Heart right ventricle (tissue), 16 donors: ENCODE data around the gene ATP6AP1. TPM values are rescaled to one million over a fixed set of nuclear protein-coding genes. Genes with fewer than 3 reads are reported as not detected.

Experiments used
- ATAC-seq, 8 donors: fragments of 200-7000 bp; cut with Tn5 transposase; one replicate each; pipeline ENCODE4 v1.9.1; 2020; ENCODE audit warnings: mild to moderate bottlenecking in 8 of 8, moderate library complexity in 8 of 8, moderate number of reproducible peaks in 1 of 8
- DNase-seq, 2 donors: peaks; one replicate each; pipeline ENCODE4 v3.0.0-alpha.2; 2020
- H3K27ac ChIP-seq, 10 donors: fragments of 200-600 bp; sonication (generic) in 2 of 10; one replicate each; pipeline versions ENCODE4 v1.5.0 to v1.8.0; 2020 to 2022; ENCODE audit warnings: mild to moderate bottlenecking in 3 of 10
- H3K27me3 ChIP-seq, 7 donors: fragments of 200-600 bp; one replicate each; pipeline ENCODE4 v1.8.0; 2021 to 2022; ENCODE audit warnings: mild to moderate bottlenecking in 2 of 7
- H3K36me3 ChIP-seq, 9 donors: fragments of 200-600 bp; sonication (generic) in 1 of 9; one replicate each; pipeline versions ENCODE4 v1.5.0 to v1.8.0; 2020 to 2022; ENCODE audit warnings: mild to moderate bottlenecking in 2 of 9
- H3K4me1 ChIP-seq, 9 donors: fragments of 200-600 bp; sonication (generic) in 1 of 9; one replicate each; pipeline versions ENCODE4 v1.5.0 to v1.8.0; 2020 to 2022; ENCODE audit warnings: mild to moderate bottlenecking in 4 of 9
- H3K4me3 ChIP-seq, 10 donors: fragments of 200-600 bp; sonication (generic) in 2 of 10; one replicate each; pipeline versions ENCODE4 v1.5.0 to v1.8.0; 2020 to 2022; ENCODE audit warnings: mild to moderate bottlenecking in 7 of 10, moderate library complexity in 2 of 10
- H3K9me3 ChIP-seq, 11 donors: fragments of 200-600 bp in 10 of 11; sonication (generic) in 2 of 11; one replicate each; pipeline versions ENCODE4 v1.5.0 to v1.8.0; 2013 to 2022; ENCODE audit warnings: mild to moderate bottlenecking in 2 of 11, control low read depth in 1 of 11, moderate library complexity in 1 of 11
- WGBS, 2 donors: extraction: QIAGEN DNeasy Blood & Tissue Kit; methylation state at CpG; one replicate each; pipeline ENCODE4 v1.1.7; 2013; ENCODE audit warnings: inconsistent platforms in 1 of 2; 5-methylcytosine and 5-hydroxymethylcytosine counted together
- intact Hi-C, 10 donors: fragments of 100-400 bp; cut with DNase I; formaldehyde crosslinking; loops; one replicate each; pipeline versions ENCODE4 v1.11.1 to v1.14.2; 2022
- polyA plus RNA-seq, 2 donors: library from polyadenylated mRNA; stranded (reverse); fragments of 200-250 nt; gene quantifications; one replicate each; pipeline ENCODE4 v1.2.3, GENCODE V29; 2013
- total RNA-seq, 10 donors: library from RNA; stranded (reverse); fragmentation: NEBNext Ultra II Directional in 3 of 10; extraction: Animal tissue kit (Norgen Biotek cat#: 25700) in 3 of 10; gene quantifications; one replicate each; pipeline versions ENCODE4 v1.2.1 to v1.2.4, GENCODE V29; 2021 to 2023
- TF ChIP-seq, protein P1 (sequence below), 9 donors: fragments of 200-600 bp; sonication (generic) in 2 of 9; IDR thresholded peaks; one replicate each; pipeline versions ENCODE4 v1.5.0 to v1.8.0; 2021 to 2022; ENCODE audit warnings: antibody characterized with exemption in 9 of 9, mild to moderate bottlenecking in 5 of 9, moderate library complexity in 1 of 9
- donor health status: Arrhythmogenic right ventricular cardiomyopathy.
- donor health status: ischemic (EF 13 %, LVEDD 7.1; RV severe dilation, severe dysfunction).
- donor health status: healthy with polysubstance abuse.
- donor health status: DM: no; HTN: yes; CAD: no.
- donor health status: DM: no; HTN: no; CAD: no.
- donor health status: ischemic (EF 25% LVEDD 6.9; RV normal size, moderate dysfunction).
- donor health status: ischemic (EF 25% LVEDD 5.7; RV mildly dilated, moderate dysfunction).
- donor health status: healthy.
- donor health status: DM: yes; HTN: yes; CAD: no.
- donor health status: Ischemic cardiomyopathy.
- donor health status: ischemic (EF 35%, LVEDD 5.7; RV mildly dilated, moderate dysfunction).
- donor health status: nonischemic (EF 11% LVEDD 7.7; RV severe dilation, severe dysfunction).
- donor health status: DM: yes; HTN: yes; CAD: no.
- donor health status: PGD.
- donor health status: ischemic (EF 29% LVEDD 5.4; RV normal size, mild dysfunction).
- donor health status: nonischemic (EF 23%, LVEDD 6.1; RV moderate dilation, normal function).

The ATP6AP1 gene
- total and polyA plus RNA-seq, 12 donors, result 26.0 to 113 (median 90.6) TPM

DNA sequence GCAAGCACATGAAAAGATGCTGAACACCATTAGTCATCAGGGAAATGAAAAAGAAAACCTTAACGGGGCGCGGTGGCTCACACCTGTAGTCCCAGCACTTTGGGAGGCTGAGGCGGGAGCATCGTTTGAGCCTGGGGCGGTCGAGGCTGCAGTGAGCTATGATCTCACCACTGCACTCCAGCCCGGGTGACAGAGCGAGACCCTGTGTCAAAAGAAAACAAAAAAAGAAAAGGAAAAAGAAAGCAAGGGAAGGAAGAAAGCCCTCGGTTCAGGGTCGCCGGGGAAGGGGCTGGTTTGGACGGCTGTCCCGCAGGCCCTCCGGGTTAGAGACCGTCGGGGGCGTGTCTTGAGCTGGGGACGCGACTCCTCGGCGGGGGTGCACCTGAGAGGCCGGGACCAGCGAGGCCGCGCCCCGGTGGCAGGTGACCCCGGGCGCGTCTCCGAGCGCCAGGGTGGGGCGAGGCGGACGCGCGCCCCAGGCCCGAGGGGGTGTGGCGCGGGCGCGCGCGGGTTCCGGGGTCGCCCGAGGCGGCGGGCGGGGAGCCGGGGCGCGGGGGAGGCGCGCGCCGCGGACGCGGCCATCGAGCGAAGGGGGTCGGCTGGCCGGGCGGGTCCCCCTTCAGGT, 29.1 kb downstream of the ATP6AP1 start:
- H3K27me3 ChIP-seq, result peaks cover 0 to 12% (median 0%) of the 10 kb centered on the region in 7 donors
- TF ChIP-seq, protein P1, sequence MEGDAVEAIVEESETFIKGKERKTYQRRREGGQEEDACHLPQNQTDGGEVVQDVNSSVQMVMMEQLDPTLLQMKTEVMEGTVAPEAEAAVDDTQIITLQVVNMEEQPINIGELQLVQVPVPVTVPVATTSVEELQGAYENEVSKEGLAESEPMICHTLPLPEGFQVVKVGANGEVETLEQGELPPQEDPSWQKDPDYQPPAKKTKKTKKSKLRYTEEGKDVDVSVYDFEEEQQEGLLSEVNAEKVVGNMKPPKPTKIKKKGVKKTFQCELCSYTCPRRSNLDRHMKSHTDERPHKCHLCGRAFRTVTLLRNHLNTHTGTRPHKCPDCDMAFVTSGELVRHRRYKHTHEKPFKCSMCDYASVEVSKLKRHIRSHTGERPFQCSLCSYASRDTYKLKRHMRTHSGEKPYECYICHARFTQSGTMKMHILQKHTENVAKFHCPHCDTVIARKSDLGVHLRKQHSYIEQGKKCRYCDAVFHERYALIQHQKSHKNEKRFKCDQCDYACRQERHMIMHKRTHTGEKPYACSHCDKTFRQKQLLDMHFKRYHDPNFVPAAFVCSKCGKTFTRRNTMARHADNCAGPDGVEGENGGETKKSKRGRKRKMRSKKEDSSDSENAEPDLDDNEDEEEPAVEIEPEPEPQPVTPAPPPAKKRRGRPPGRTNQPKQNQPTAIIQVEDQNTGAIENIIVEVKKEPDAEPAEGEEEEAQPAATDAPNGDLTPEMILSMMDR (IDR thresholded peaks at IDR 0.05), result no peak
- intact Hi-C loops, result loop anchor here in 1 of 10 donors (10.0 kb wide), 1 partner anchor 57 kb away; the partner anchor contains the start of gene FAM3A
- H3K27ac ChIP-seq, result peak overlapping the region in 9 of 10 donors; percentile 25 to 84 (median 64)
- 7 to 10% methylated on average over 22 to 37 of the region's 65 CpGs for whole genome bisulfite sequencing, 2 donors
- H3K4me1 ChIP-seq, result peaks cover 0 to 9% (median 5%) of the 10 kb centered on the region in 9 donors
- DNase-seq, result peak; percentile 9 to 36
- H3K4me3 ChIP-seq, result peak overlapping the region in 9 of 10 donors; percentile 52 to 71 (median 62)
- ATAC-seq, result peak in 7 of 8 donors; percentile 16 to 57 (median 43)
- no peaks in the 10 kb centered on the region for H3K9me3 ChIP-seq
- peaks cover 0 to 17% (median 0%) of the 10 kb centered on the region in 9 donors for H3K36me3 ChIP-seq

- DNase-seq (peak; percentile 14 to 54), ATAC-seq (peak; percentile 35 to 86 (median 56))
- 2 to 3% methylated on average over 9 to 62 of the region's 88 CpGs for WGBS, 2 donors
Measured at GRCh38 chrX:154458116-154458953, 29.9 kb downstream of the ATP6AP1 start, which contains the start of gene PLXNA3. Gene PLXNA3, plus strand, starts transcription at chrX:154458281. Its CDS starts 1,903 bp downstream, at chrX:154460184.

DNA sequence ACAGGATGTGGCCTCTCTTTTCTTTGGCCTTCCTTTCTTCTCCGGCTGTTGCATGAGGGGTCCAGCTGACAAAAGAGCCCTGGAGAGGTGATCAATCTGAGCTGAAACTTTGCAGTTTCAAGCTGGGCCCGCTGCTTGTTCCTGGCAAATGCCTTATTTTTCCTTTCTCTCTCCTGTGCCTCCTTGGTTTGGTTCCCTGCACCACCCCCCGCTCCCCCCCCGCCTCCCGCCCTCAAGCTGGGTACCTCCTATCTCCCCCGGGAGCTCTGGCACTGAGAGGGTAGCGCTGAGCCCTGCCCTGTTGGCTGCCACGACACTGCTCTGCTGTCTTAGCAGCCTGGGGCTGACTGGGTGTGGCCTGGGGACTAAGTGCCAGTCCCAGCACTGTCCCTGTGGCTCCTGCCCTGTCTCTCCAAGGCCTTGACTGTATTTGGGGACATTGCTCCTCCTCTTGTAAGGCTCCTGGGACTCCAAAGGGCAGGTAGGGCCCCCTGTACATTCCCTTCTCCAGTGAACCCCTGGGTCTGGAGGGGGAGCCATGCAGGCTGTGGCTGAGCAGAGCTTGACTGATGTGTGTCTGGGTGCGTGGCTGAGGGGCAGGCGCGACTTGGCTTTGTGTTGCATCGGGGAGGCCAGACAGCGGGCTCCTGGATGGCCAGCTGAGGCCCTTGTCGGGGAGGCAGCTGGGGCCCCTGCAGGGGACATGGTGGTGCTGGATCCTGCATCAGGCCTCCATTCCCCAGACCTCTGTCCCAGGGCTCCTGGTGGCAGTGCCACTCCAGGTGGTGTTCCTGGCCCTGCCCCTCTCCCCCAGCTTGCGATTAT, 30.7 kb downstream of the ATP6AP1 start:
- TF ChIP-seq, protein P1 (IDR thresholded peaks at IDR 0.05), result no peak
- intact Hi-C loops, result loop anchor here in 1 of 10 donors (10.0 kb wide), 1 partner anchor 56 kb away; the partner anchor contains the start of gene FAM3A
- Histone ChIP-seq H3K4me1 (peaks cover 0 to 9% (median 5%) of the 10 kb centered on the region in 9 donors), H3K9me3 (no peaks in the 10 kb centered on the region), H3K4me3 (peak overlapping the region in 9 of 10 donors; percentile 56 to 71 (median 63)), H3K27ac (peak overlapping the region in 7 of 10 donors; percentile 43 to 84 (median 66)), H3K36me3 (peaks cover 0 to 19% (median 0%) of the 10 kb centered on the region in 9 donors), H3K27me3 (peaks cover 0 to 6% (median 0%) of the 10 kb centered on the region in 7 donors)
- ATAC-seq (peak; percentile 36 to 89 (median 82)), DNase-seq (peak; percentile 16 to 35)
- WGBS, 2 donors, result 28 to 36% methylated on average over 8 to 14 of the region's 15 CpGs

More at GRCh38 chrX:154458116-154458953, 29.9 kb downstream of the ATP6AP1 start, which contains the start of gene PLXNA3:
- peaks cover 0 to 6% (median 0%) of the 10 kb centered on the region in 7 donors for H3K27me3 ChIP-seq
- peaks cover 0 to 9% (median 5%) of the 10 kb centered on the region in 9 donors for H3K4me1 ChIP-seq
- H3K9me3 ChIP-seq, result no peaks in the 10 kb centered on the region
- intact Hi-C loops, result loop anchor here in 1 of 10 donors (10.0 kb wide), 1 partner anchor 56 kb away; the partner anchor contains the start of gene FAM3A
- peak within 1 kb of the TSS; percentile 43 to 84 (median 66) for H3K27ac ChIP-seq
- H3K4me3 ChIP-seq, result peak within 1 kb of the TSS; percentile 21 to 71 (median 62)
- TF ChIP-seq, protein P1 (IDR thresholded peaks at IDR 0.05), result no peak
- H3K36me3 ChIP-seq, result peaks cover 0 to 11% (median 0%) of the 10 kb centered on the region in 9 donors
